ENCODE data around the gene NRSN2.
"Not testable (repeated sequence)": the region's sequence is repeated elsewhere in the genome, so short reads cannot be mapped to it uniquely, and the experiment has no call there.

Gene NRSN2

DNA sequence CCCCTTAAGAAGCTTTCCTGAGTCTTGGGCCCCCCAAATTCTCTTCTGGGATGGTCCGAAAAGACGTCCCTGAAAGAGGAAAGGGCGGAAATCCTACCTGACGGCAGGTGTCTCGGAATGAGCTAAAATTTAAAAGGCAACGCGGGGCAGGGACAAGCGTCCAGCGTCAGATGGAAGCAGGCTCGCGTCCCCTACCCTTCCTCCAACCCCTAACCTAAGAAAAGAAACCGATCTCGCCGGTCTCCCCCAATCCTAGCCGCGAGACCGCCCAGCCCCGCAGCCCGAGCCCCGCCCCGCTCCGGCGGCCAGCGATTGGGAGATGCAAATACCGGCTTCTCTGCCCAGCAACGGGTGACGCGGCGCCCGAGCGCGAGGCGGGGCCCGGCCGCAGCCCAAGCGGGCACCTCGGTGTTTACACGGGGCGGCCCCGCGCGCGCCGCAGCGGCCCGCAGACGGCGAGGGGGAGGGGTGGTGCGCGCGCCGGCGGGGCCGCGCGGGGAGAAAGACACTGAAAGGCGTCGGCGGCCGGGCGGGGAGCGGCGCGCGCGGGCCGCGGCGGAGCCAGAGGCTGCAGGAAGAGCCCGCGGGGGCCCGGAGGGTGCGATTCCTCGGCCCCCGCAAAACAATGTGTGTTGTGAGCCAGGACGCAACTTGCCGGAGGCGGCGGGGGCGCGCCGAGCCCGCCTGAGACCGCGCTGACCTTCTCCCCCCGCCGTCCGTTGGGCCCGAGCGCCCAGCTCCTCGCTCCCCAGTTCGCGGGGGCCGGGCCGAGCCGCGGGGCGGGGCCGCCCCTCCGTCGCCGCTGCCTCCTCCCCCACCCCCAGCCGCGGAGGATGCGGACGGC is 21.6 kb upstream of the NRSN2 start, which contains the start of gene SOX12:
Gene SOX12, plus strand, starts transcription at position 508 of the 844 bp plus-strand sequence. CDS start 373 bp downstream, outside the sequence.
- peak; percentile 66 for DNase-seq

DNA sequence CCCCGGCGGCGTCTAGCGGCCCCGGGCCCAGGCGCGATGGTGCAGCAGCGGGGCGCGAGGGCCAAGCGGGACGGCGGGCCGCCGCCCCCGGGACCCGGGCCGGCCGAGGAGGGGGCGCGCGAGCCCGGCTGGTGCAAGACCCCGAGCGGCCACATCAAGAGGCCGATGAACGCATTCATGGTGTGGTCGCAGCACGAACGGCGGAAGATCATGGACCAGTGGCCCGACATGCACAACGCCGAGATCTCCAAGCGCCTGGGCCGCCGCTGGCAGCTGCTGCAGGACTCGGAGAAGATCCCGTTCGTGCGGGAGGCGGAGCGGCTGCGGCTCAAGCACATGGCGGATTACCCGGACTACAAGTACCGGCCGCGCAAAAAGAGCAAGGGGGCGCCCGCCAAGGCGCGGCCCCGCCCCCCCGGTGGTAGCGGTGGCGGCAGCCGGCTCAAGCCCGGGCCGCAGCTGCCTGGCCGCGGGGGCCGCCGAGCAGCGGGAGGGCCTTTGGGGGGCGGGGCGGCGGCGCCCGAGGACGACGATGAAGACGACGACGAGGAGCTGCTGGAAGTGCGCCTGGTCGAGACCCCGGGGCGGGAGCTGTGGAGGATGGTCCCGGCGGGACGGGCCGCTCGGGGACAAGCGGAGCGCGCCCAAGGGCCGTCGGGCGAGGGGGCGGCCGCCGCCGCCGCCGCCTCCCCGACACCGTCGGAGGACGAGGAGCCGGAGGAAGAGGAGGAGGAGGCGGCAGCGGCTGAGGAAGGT is 20.8 kb upstream of the NRSN2 start:
- DNase-seq = peak; percentile 7

DNA sequence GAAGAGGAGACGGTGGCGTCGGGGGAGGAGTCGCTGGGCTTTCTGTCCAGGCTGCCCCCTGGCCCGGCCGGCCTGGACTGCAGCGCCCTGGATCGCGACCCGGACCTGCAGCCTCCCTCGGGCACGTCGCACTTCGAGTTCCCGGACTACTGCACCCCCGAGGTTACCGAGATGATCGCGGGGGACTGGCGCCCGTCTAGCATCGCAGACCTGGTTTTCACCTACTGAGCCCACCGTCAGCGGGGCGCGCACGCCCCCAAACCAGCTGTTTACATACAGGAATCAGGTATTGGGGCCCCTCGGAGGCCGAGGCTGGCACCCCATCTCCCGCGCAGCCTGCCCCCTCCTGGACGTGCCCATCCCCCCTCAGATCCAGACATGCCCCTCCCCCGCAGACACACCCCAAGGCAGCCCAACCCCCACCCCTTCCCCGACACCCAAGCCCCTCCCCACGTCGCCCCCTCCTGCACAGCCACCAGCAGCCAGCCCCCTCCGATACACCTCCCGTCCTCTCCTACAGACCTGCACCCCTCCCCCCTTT is 20.2 kb upstream of the NRSN2 start:
- no peak for DNase-seq

DNA sequence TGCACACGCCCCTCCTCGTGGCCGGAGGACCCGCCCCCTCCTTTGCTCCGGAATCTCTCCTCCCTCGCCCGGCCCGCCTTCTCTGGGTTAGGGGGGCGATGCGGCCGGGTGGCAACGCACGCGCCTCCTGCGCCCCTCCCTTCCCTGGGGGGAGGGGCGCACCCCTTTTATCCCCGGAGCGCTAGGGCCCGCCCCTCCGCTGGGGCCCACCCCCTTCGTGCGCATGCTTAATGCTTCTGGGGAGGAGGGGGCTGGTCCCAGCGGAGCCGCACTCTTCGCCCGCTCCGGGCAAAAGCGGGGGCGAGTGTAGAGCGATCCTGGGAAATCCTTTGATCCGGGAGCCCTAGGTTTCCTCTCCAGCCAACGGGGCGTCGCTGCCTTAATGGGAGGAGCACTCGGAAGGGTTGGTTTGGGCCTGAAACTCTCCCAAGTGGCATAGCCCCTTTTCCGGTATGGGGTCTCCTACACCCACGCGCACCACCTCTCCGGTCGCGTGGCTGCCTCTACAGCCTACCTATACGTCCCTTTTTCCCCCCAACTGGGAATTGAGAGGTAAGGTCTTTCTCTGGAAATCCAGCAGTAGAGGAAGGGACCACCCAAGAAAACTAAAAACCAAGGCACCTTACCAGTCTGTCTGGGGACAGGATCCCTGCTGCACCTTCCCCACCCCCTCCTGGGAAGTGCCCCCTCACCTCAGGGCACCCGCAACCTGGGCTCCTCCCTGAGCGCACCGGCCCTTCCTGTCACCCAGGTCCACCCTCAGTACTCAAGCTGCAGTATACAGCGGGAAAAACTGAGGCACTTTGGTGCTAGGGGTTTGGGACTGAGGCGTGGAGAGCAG is 19.5 kb upstream of the NRSN2 start:
- DNase-seq = peak; percentile 71

DNA sequence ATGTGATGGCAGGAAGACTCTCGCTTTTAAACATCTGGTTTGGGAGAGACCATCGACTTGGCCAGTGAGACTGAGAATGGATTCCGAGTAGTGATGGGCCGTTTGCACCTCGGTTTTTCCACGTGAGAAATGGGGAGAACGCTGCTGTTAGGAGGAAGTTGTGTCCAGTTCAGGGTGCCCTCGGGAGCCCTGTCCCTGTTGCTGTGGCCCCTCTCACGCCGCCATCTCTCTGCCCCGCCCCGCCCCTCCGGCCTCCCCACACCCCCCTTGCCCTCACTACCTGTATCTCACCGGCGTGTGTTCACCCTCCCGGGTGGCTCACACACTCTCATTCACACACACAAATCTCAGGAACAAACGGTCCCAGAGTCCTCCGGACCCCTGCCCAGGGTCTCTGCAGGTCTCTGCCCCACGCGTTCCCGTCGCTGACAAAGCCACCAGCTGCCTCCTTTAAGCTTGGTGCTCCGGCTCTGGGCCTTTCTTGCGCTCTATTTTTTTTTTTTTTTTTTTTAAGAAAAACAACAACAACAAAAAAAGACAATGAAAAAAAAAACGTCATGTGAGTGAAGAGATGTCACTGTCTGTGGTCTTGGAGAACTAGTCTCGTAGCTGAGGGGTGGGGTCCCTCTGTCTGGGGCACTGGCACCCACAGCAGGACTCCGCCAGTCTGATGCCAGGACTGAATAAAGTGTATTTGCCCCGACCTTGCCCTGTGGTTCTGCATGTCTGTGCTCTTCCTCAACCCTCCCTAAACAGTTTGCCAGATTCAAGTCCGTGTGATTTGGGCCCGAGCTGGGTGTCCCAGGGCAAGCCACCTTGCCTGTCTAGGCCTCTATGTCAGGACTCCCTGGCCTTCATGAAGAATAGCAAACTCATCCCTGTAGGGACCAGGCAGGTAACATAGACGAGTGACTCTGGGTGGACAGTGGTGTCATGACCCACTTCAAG is 18.6 kb upstream of the NRSN2 start:
- DNase-seq = no peak

DNA sequence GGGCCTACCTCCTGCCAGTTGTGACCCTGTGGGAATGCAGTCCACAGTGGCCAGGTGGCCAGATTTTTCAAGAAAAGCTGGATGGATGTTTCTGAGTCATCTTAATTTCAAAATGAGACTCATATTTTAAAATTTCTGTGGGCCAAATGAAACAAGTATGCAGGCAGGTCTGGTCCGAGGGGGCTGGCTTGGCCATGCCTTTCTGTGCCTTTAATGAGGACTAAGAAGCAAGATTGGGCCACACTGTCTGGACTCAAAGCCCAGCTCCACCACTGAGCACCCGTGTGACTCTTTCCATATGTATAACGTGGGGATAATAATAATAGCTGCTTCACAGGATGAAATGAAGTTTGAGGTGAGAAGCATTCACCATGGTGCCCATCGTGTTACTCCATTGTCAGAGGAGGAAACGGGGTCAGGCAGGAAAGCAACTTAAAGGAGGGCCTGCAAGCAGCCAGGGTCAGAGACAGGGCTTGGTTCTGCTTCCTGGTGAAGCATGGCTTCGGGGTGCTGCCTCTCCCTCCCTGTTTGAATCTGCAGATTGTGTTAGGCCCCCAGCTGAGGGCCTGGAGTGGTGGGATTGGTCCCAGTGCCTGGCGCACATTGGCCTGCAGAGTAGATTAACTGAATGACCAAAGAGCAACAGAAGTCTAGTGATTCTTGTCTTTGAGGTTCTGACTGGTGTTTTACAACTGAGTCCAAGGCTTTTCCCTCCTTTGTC is 17.8 kb upstream of the NRSN2 start:
- DNase-seq = no peak

DNA sequence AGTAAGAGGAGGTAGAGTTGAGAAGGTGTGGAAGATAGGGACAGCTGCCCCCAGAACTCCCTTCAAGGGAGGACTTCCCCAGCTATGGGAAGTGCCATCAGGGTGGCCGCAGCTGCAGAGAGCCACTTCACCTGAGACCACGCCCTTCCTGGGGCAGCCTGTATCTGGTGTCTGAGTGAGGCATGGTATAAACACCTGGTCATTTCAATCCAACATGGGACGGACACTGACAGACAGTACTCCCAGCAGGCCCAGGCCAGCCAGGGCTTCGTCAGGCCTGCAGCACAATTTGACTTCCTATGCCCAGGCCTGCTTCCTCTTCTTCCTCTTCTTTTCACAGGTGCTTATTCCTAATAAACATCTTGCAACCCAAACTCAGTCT is 17.1 kb upstream of the NRSN2 start:
- no peak for DNase-seq

DNA sequence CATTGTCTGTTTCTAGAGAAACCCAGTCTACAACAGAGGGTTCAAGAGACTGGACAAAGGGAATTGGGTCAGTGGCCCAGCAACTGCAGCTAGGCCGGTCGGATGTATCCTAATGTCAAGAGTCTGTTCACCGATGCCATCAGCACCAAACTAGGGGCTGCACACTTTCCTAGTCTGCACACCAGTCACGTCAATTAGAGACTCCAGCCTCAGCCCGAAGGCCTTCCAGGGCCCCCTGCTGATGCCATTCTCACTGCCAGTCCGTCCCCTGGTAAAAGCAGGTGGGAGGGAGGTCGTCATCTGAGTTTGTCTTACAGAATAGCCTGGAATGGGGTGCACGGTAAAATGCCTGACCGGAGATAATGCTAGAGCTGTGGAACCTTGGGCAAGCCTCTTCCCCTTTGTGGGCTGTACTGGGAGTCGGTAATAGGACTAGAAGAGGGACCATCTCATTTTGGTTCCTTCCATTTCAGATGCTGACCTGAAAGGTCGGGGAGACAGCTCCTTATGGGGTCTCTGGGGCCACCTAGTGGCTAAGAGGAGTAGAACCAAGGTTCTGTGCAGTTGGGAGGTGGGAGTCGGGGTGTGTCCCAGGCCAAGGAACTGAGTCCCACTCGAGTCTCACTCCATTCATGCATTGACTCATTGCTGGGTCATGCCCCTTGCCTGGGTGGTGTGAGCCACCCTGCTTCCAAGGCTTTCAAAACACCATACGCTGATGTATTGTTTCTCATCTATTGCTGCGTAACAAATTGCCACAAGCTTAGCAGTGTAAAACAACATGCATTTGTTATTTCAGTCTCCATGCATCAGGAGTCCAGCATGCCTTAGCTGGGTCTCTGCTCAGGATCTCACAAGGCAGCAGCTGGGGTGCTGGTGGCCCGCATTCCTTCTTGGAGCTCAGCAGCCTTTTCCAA is 16.4 kb upstream of the NRSN2 start:
- DNase-seq = peak; percentile 2

DNA sequence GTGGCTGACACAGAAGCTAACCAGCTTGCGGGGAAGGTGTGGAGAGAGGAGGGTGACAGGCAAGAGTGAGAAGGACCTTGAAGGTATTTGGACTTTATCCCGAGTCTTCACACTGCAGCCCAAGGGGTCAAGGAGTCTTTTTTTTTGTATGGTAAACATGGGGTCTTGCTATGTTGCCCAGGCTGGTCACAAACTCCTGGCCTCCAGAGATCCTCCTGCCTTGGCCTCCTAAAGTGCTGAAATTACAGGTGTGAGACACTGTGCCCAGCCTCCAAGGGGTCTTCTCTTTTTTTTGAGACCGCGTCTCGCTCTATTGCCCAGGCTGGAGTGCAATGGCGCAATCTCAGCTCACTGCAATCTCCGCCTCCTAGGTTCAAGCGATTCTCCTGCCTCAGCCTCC is 12.3 kb upstream of the NRSN2 start:
- DNase-seq = no peak

DNA sequence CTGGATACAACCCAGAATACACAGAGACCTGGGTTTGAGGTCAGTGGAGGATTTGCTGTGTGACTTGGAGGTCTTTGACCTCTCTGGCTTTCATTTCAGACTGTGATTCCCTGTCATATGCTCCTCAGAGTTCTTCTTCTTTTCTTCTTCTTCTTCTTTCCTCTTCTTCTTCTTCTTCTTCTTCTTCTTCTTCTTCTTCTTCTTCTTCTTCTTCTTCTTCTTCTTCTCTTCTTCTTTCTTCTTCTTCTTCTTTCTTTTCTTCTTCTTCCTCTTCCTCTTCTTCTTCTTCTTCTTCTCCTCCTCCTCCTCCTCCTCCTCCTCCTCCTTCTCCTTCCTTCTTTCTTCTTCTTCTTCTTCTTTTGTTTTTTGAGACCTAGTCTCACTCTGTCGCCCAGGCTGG is 10.9 kb upstream of the NRSN2 start:
- DNase-seq = not testable (repeated sequence)

DNA sequence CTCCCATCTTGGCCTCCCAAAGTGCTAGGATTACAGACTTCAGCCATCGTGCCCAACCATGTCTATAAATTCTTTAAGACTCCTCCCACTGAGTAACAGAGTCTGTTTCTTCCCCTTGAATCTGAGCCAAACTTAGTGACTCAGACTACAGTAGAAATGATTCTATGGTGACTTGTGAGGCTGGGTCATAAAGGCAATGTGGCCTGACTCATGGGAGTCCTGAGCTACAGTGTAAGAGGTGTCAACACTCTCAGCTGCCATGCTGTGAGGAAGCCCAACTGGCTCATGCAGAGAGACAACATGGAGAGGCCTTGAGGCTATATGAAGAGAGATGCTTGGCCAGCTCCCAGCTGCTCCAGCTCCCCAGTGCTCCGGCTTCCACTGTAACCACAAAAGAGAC is 5.2 kb upstream of the NRSN2 start:
- peak; percentile 78 for DNase-seq

DNA sequence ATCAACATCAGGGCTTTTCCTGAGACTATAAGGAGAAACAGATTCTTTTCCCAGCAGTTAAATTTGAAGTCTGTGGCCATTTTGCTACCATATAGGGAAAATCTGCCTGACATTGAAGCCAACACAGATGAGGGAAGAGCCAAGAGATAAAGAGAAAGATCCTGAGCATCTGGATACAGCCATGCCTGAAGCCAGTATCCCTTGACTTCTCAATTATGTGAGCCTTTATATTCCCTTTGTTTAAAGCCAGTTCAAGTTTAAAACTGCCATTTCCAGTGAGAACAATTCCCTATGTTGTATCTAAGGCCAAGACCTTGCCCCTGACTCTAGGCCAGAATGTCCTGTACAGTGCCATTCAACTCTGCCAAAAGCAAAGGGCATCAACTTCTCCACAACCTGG is 3.8 kb upstream of the NRSN2 start:
- DNase-seq = no peak

DNA sequence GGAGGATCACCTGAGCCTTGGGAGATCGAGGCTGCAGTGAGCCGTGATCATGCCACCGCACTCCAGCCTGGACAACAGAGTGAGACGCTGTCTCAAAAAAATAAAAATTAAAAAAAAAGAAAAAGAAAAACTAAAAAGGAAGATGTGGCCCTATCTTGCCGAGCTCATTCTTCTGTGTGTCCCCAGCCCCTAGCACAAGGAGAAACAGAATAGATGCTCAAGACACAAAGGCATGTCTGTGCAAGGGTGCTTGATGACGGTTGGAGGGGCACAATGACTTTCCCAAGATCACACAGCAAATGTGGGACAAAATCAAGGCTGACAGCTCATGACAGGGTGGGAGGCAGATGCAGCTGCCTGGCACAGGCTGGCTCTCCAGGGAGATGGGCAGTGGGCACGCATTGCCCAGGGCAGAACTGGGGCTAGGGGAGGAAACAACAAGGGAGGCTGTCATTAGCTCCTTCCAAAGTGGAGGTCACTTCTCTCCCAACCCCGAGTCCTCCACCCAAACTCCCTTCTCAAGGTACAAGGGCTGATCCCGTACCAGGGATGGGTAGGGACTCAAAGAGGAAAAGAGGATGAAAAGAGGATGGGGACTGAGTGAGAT is 775 bp upstream of the NRSN2 start:
- no peak for DNase-seq

DNA sequence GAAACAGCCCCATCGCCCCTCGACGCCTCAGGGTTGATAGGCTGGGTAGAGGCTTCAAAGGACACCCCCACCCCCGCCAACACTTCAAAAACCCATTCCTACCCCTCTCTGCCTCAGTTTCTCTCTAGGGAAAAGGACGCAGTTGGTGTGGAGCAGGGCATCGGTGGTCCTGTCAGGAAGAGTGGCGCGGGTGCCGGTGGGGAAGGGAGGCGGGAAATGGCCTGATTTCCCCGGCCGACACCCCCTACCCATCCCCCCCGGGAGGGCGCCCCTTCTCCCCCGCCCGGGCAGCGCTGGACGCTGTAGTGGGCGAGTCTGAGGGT is 367 bp downstream of the NRSN2 start:
- no peak for DNase-seq

DNA sequence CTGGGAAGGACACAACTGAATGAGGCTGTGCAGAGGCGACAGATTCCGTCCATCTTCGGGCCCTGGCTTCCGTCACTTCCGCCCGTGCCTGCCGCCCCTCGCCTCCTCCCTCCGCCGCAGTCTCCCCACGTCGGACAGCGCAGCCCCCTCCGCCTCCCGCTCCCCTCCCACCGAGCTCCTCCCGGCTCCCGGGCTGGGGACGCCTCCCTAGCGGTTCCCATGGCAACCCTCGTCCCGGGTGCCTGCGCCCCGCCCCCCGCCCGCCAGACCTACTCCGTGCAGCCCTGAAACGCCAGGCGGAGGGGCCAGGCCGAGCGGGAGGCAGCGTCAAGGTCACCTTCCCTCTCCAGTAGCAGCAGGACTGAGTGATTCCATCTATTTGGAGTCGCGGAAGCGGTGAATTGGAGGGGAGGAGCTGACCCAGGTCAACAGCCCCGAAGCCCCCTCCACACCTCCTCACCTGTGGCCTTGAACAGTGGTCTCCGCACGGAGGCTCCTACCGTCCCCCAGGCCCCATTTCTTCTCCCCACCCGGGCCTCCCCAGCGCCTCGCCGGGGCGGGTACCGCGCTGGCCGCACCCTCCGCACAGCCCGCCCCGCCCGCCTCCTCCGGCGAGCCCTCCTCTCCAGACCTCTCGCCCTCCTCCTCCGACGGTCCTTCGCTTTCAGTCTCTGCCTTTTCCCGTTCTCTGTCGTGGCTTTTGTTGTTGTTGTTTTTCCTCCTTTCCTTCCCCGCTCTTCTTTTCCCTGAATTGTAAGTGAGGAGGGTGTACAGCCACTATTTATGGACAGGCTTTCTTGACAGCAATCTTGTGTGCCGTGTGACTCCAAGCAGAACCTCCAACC is 951 bp downstream of the NRSN2 start:
- DNase-seq = peak; percentile 80

DNA sequence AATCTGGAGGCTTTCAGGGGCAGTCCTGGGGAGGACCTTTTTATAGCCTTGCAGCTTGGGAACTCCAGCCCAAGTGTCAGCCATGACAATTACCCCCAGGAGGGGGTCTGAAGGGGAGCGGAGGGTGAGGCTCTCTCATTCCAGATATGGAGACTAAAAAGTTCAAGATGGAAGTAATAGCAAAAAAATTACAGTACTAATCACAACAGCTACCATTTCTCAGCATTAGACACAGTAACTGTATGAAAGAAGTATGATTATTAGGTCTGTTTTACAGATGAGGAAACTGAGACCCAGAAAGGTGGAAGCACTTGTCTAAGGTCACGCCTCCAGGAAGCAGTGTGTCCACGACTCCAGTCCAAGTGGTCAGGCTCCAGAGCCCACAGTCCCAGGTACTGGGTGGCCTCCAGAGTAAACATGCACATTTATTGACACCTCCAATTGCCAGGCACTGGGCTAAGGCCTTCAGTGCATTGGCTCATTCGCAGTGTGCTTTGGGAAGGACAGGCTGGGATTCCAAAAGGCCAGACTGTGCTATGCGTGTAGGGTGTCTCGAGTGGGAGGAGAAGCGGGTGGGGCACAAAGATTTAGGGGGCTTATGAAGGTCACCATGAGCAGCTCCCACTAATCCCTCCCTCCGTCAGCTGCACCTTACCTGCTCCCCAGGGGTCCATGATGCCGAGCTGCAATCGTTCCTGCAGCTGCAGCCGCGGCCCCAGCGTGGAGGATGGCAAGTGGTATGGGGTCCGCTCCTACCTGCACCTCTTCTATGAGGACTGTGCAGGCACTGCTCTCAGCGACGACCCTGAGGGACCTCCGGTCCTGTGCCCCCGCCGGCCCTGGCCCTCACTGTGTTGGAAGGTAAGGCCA is 2.3 kb downstream of the NRSN2 start:
- no peak for DNase-seq

DNA sequence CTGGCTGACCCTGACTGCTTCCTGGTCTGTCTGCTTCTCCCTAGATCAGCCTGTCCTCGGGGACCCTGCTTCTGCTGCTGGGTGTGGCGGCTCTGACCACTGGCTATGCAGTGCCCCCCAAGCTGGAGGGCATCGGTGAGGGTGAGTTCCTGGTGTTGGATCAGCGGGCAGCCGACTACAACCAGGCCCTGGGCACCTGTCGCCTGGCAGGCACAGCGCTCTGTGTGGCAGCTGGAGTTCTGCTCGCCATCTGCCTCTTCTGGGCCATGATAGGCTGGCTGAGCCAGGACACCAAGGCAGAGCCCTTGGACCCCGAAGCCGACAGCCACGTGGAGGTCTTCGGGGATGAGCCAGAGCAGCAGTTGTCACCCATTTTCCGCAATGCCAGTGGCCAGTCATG is 6.3 kb downstream of the NRSN2 start:
- no peak for DNase-seq

Measured in NCI-H226 (cell line).